CD4-positive, alpha-beta T cell (primary cell): ENCODE data around the gene CAMK2N1. TPM values are rescaled to one million over a fixed set of nuclear protein-coding genes. Genes with fewer than 3 reads are reported as not detected.

Experiments used
- ATAC-seq: fragments of 200-7000 bp; cut with Tn5 transposase; one replicate; pipeline ENCODE4 v1.10.0; 2022; ENCODE audit warnings: mild to moderate bottlenecking; ENCODE audit not compliant: poor library complexity
- CTCF ChIA-PET: fragments of 350-600 bp; sonication (Branson Sonifier 250); formaldehyde crosslinking; loops from one replicate; lab custom pipeline; 2021; ENCODE audit warnings: antibody characterized with exemption, inconsistent platforms; lab: Charles Lee
- POLR2A ChIA-PET: fragments of 350-600 bp; sonication (Branson Sonifier 250); formaldehyde crosslinking; loops from one replicate; lab custom pipeline; 2021; ENCODE audit warnings: antibody characterized with exemption, inconsistent platforms; lab: Charles Lee
- DNase-seq, 14 experiments: peaks; one replicate each; pipeline ENCODE4 v3.0.0-alpha.2; 2013 to 2020; ENCODE audit warnings: mixed read lengths in 2 of 14
- H3K27ac ChIP-seq, 2 donors: one replicate each; pipeline versions ENCODE4 v1.5.1 to v1.7.0; 2013; ENCODE audit warnings: low read length in 2 of 2, low read depth in 1 of 2, mild to moderate bottlenecking in 1 of 2
- H3K27me3 ChIP-seq, 2 experiments: 1 replicate in 1 of 2; 2 replicates in 1 of 2; pipeline versions ENCODE4 v1.6.1 to v1.7.0; 2013; ENCODE audit warnings: low read length in 2 of 2, control low read depth in 1 of 2, mild to moderate bottlenecking in 1 of 2, moderate library complexity in 1 of 2; ENCODE audit not compliant: insufficient read depth in 2 of 2, control insufficient read depth in 1 of 2
- H3K36me3 ChIP-seq: one replicate; pipeline ENCODE4 v1.6.1; 2013; ENCODE audit warnings: low read length, control low read depth; ENCODE audit not compliant: insufficient read depth
- H3K4me1 ChIP-seq: one replicate; pipeline ENCODE4 v1.6.1; 2013; ENCODE audit warnings: low read length, control low read depth; ENCODE audit not compliant: insufficient read depth
- H3K4me3 ChIP-seq: one replicate; pipeline ENCODE4 v1.5.1; 2013; ENCODE audit warnings: mild to moderate bottlenecking, low read length, moderate library complexity
- H3K9me3 ChIP-seq, 2 experiments: 1 replicate in 1 of 2; 2 replicates in 1 of 2; pipeline versions ENCODE4 v1.6.1 to v1.7.0; 2013; ENCODE audit warnings: low read length in 2 of 2, mild to moderate bottlenecking in 2 of 2, control low read depth in 1 of 2, moderate library complexity in 1 of 2; ENCODE audit not compliant: control insufficient read depth in 1 of 2, insufficient read depth in 1 of 2
- H3K27ac Mint-ChIP-seq: one replicate; pipeline ENCODE4 v1.8.0; 2020; ENCODE audit warnings: mixed read lengths
- H3K27me3 Mint-ChIP-seq: one replicate; pipeline ENCODE4 v1.8.0; 2021; ENCODE audit warnings: mixed read lengths
- H3K36me3 Mint-ChIP-seq: one replicate; pipeline ENCODE4 v1.8.0; 2021; ENCODE audit warnings: low read depth, mixed read lengths
- H3K4me1 Mint-ChIP-seq: one replicate; pipeline ENCODE4 v1.8.0; 2021; ENCODE audit warnings: low read depth, mixed read lengths
- H3K4me3 Mint-ChIP-seq: one replicate; pipeline ENCODE4 v1.8.0; 2020; ENCODE audit warnings: mild to moderate bottlenecking, mixed read lengths
- H3K9me3 Mint-ChIP-seq: one replicate; pipeline ENCODE4 v1.8.0; 2020; ENCODE audit warnings: mixed read lengths
- intact Hi-C, 2 experiments: fragments of 100-400 bp; cut with DNase I in 1 of 2; cut with micrococcal nuclease in 1 of 2; formaldehyde crosslinking; loops; one replicate each; pipeline versions ENCODE4 v1.15.1 to v1.9.0; 2023 to 2025; cut with DNase I, micrococcal nuclease
- total RNA-seq, 174 experiments: library from RNA in 2 of 174; stranded (reverse) in 2 of 174; gene quantifications; one replicate each; pipeline ENCODE4 v1.2.3 and lab custom pipeline; 2021 to 2026
- TF ChIP-seq, protein P1 (sequence below): fragments of 200-600 bp; IDR thresholded peaks from one replicate; pipeline ENCODE4 v1.8.0; 2022; ENCODE audit warnings: antibody characterized with exemption, mild to moderate bottlenecking

The CAMK2N1 gene
- total RNA-seq, 2 experiments from 2014 or later = 2.3 TPM

- ChIA-PET CTCF (interaction anchor here (0.8 kb wide), 1 partner anchor 576 kb away, joined by 4 read pairs; no protein-coding TSS in a partner anchor), POLR2A (interaction anchor here (1.5 kb wide), 1 partner anchor 15 kb away, joined by 4 read pairs; the partner anchor contains the start of gene MUL1)
- intact Hi-C loops = loop anchor here (1.0 to 5.0 kb wide), 7 partner anchors 115 to 574 kb away; no protein-coding TSS in a partner anchor
- Histone ChIP-seq H3K4me3 (no peak overlapping the region), H3K36me3 (peaks cover under 1% of the 10 kb centered on the region), H3K27me3 (peaks cover 2 to 4% of the 10 kb centered on the region in 2 experiments), H3K9me3 (no peaks in the 10 kb centered on the region), H3K27ac (no peak overlapping the region), H3K4me1 (peaks cover 9% of the 10 kb centered on the region)
- ATAC-seq (no peak), DNase-seq (no peak)
- Mint-ChIP-seq H3K4me1 (no peaks in the 10 kb centered on the region), H3K27me3 (peaks cover 10% of the 10 kb centered on the region), H3K36me3 (no peaks in the 10 kb centered on the region), H3K4me3 (no peak overlapping the region), H3K27ac (no peak overlapping the region), H3K9me3 (no peaks in the 10 kb centered on the region)
- TF ChIP-seq, protein P1, sequence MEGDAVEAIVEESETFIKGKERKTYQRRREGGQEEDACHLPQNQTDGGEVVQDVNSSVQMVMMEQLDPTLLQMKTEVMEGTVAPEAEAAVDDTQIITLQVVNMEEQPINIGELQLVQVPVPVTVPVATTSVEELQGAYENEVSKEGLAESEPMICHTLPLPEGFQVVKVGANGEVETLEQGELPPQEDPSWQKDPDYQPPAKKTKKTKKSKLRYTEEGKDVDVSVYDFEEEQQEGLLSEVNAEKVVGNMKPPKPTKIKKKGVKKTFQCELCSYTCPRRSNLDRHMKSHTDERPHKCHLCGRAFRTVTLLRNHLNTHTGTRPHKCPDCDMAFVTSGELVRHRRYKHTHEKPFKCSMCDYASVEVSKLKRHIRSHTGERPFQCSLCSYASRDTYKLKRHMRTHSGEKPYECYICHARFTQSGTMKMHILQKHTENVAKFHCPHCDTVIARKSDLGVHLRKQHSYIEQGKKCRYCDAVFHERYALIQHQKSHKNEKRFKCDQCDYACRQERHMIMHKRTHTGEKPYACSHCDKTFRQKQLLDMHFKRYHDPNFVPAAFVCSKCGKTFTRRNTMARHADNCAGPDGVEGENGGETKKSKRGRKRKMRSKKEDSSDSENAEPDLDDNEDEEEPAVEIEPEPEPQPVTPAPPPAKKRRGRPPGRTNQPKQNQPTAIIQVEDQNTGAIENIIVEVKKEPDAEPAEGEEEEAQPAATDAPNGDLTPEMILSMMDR = no peak
These were observed 6.7 kb upstream of the CAMK2N1 start for GRCh38 chr1:20492751-20493150.

- TF ChIP-seq, protein P1 = no peak
- peaks cover 19% of the 10 kb centered on the region for H3K27me3 Mint-ChIP-seq
- peaks cover 2 to 13% of the 10 kb centered on the region in 2 experiments for H3K27me3 ChIP-seq
- H3K27ac ChIP-seq = no peak overlapping the region
- no peaks in the 10 kb centered on the region for H3K36me3 Mint-ChIP-seq
- H3K4me1 Mint-ChIP-seq = peaks cover 3% of the 10 kb centered on the region
- no peak overlapping the region for H3K4me3 Mint-ChIP-seq
- no peak overlapping the region for H3K27ac Mint-ChIP-seq
- H3K4me3 ChIP-seq = no peak overlapping the region
- H3K9me3 ChIP-seq = no peaks in the 10 kb centered on the region
- CTCF ChIA-PET = no interaction called here
- DNase-seq (no peak), ATAC-seq (no peak)
- H3K9me3 Mint-ChIP-seq = no peaks in the 10 kb centered on the region
- intact Hi-C loops = loop anchor here in 1 of 2 experiments (2.0 to 5.0 kb wide), 2 partner anchors 115 to 295 kb away; no protein-coding TSS in a partner anchor
- H3K36me3 ChIP-seq = no peaks in the 10 kb centered on the region
- peaks cover 13% of the 10 kb centered on the region for H3K4me1 ChIP-seq
- POLR2A ChIA-PET = no interaction called here
These were observed 5.9 kb upstream of the CAMK2N1 start for GRCh38 chr1:20491866-20492265.

- H3K27me3 ChIP-seq = peaks cover 2 to 14% of the 10 kb centered on the region in 2 experiments
- Mint-ChIP-seq H3K36me3 (no peaks in the 10 kb centered on the region), H3K9me3 (no peaks in the 10 kb centered on the region), H3K4me1 (peaks cover 4% of the 10 kb centered on the region), H3K4me3 (no peak overlapping the region), H3K27ac (no peak overlapping the region), H3K27me3 (peaks cover 19% of the 10 kb centered on the region)
- no peak for DNase-seq
- H3K4me3 ChIP-seq = no peak overlapping the region
- H3K36me3 ChIP-seq = no peaks in the 10 kb centered on the region
- H3K27ac ChIP-seq = no peak overlapping the region
- TF ChIP-seq, protein P1 = no peak
- ATAC-seq = no peak
- ChIA-PET POLR2A (no interaction called here), CTCF (no interaction called here)
- peaks cover 19% of the 10 kb centered on the region for H3K4me1 ChIP-seq
- no peaks in the 10 kb centered on the region for H3K9me3 ChIP-seq
- intact Hi-C loops = loop anchor here in 1 of 2 experiments (5.0 kb wide), 1 partner anchor 294 kb away; no protein-coding TSS in a partner anchor
These were observed 5.2 kb upstream of the CAMK2N1 start for GRCh38 chr1:20491178-20491577.
